ENCODE results near the gene TNIK. TPM values are rescaled to one million over a fixed set of nuclear protein-coding genes. Genes with fewer than 3 reads are reported as not detected.
"Not testable (repeated sequence)": the region's sequence is repeated elsewhere in the genome, so short reads cannot be mapped to it uniquely, and the experiment has no call there.

Gene TNIK
- polyA plus RNA-seq, 3 donors: 18.0 to 22.5 (median 18.9) TPM

- no peak for DNase-seq (ENCODE audit: extremely low read depth in 1 of 11, low read depth in 9 of 11, low spot score in 4 of 11)
Observed at GRCh38 chr3:171399842-171400241, 60.4 kb downstream of the TNIK start.

- no peak for DNase-seq (ENCODE audit: extremely low read depth in 1 of 11, low read depth in 9 of 11, low spot score in 4 of 11)
Observed at GRCh38 chr3:171398343-171398742, 61.9 kb downstream of the TNIK start.

GRCh38 chr3:171397089-171397488 lies 63.1 kb downstream of the TNIK start:
- no peak for DNase-seq (ENCODE audit: extremely low read depth in 1 of 11, low read depth in 9 of 11, low spot score in 4 of 11)

- no peak for DNase-seq (ENCODE audit: extremely low read depth in 1 of 11, low read depth in 9 of 11, low spot score in 4 of 11)
Observed at GRCh38 chr3:171396048-171396447, 64.2 kb downstream of the TNIK start.

- no peak for DNase-seq (ENCODE audit: extremely low read depth in 1 of 11, low read depth in 9 of 11, low spot score in 4 of 11)
Observed at GRCh38 chr3:171393032-171393744, 67.0 kb downstream of the TNIK start.

- DNase-seq (ENCODE audit: extremely low read depth in 1 of 11, low read depth in 9 of 11, low spot score in 4 of 11): no peak
Observed at GRCh38 chr3:171391432-171391831, 68.8 kb downstream of the TNIK start.

- DNase-seq (ENCODE audit: extremely low read depth in 1 of 11, low read depth in 9 of 11, low spot score in 4 of 11): no peak
Observed at GRCh38 chr3:171390051-171390941, 69.9 kb downstream of the TNIK start.

- DNase-seq (ENCODE audit: extremely low read depth in 1 of 11, low read depth in 9 of 11, low spot score in 4 of 11): no peak
Observed at GRCh38 chr3:171389491-171389890, 70.7 kb downstream of the TNIK start.

- no peak for DNase-seq (ENCODE audit: extremely low read depth in 1 of 11, low read depth in 9 of 11, low spot score in 4 of 11)
Observed at GRCh38 chr3:171388527-171388926, 71.7 kb downstream of the TNIK start.

- no peak for DNase-seq (ENCODE audit: extremely low read depth in 1 of 11, low read depth in 9 of 11, low spot score in 4 of 11)
Observed at GRCh38 chr3:171387062-171387461, 73.1 kb downstream of the TNIK start.

GRCh38 chr3:171385086-171385485 lies 75.1 kb downstream of the TNIK start:
- no peak for DNase-seq (ENCODE audit: extremely low read depth in 1 of 11, low read depth in 9 of 11, low spot score in 4 of 11)

GRCh38 chr3:171384101-171384891 lies 75.9 kb downstream of the TNIK start:
- no peak for DNase-seq (ENCODE audit: extremely low read depth in 1 of 11, low read depth in 9 of 11, low spot score in 4 of 11)

- no peak for DNase-seq (ENCODE audit: extremely low read depth in 1 of 11, low read depth in 9 of 11, low spot score in 4 of 11)
Observed at GRCh38 chr3:171383206-171384018, 76.8 kb downstream of the TNIK start.

- DNase-seq (ENCODE audit: extremely low read depth in 1 of 11, low read depth in 9 of 11, low spot score in 4 of 11): not testable (repeated sequence)
Observed at GRCh38 chr3:171382347-171382746, 77.9 kb downstream of the TNIK start.

- no peak for DNase-seq (ENCODE audit: extremely low read depth in 1 of 11, low read depth in 9 of 11, low spot score in 4 of 11)
Observed at GRCh38 chr3:171380711-171381425, 79.3 kb downstream of the TNIK start.

GRCh38 chr3:171379961-171380483 lies 80.2 kb downstream of the TNIK start:
- DNase-seq (ENCODE audit: extremely low read depth in 1 of 11, low read depth in 9 of 11, low spot score in 4 of 11): no peak

- DNase-seq (ENCODE audit: extremely low read depth in 1 of 11, low read depth in 9 of 11, low spot score in 4 of 11): no peak
Observed at GRCh38 chr3:171379281-171379680, 80.9 kb downstream of the TNIK start.

- no peak for DNase-seq (ENCODE audit: extremely low read depth in 1 of 11, low read depth in 9 of 11, low spot score in 4 of 11)
Observed at GRCh38 chr3:171378586-171378985, 81.6 kb downstream of the TNIK start.
